Cardiac fibroblast (primary cell): ENCODE results near the gene PAX2.

Source experiments
- DNase-seq, 2 donors: peaks; one replicate each; pipeline versions ENCODE4 v3.0.0 to v3.0.0-alpha.2; 2010; ENCODE audit warnings: low read depth in 2 of 2
- H3K4me3 ChIP-seq, 2 donors: replicated peaks in 1 of 2; 1 replicate in 1 of 2; 2 replicates in 1 of 2; pipeline ENCODE4 v1.5.1; 2011; ENCODE audit warnings: low read depth in 2 of 2, low read length in 2 of 2, mild to moderate bottlenecking in 2 of 2, moderate library complexity in 1 of 2
- CTCF ChIP-seq: IDR thresholded peaks from one replicate; pipeline ENCODE4 v1.5.1; 2011; ENCODE audit warnings: low read depth, mild to moderate bottlenecking, low read length, inconsistent platforms

Gene PAX2

DNA sequence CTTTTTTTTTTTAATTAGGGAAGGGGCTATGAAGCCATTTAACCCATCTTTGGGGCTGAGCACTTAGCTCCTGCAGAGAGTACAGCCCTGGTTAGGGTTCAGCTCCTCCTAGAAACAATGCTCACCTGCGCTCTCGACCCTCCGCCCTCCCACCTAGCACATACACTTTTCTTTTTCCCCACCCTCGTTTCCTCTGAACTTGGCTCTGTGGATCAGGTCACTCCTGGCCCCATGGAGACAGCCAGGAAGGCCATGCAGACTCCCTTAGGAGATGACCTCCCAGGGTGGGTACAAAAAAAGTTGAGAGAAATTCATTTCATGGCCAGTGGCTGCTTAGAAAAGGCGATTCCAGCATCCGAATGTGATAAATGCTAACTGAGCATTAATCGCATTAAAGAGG lies 15.8 kb downstream of the PAX2 start:
- DNase-seq: no peak
- no peak overlapping the region for H3K4me3 ChIP-seq
- no peak for TF ChIP-seq CTCF

DNA sequence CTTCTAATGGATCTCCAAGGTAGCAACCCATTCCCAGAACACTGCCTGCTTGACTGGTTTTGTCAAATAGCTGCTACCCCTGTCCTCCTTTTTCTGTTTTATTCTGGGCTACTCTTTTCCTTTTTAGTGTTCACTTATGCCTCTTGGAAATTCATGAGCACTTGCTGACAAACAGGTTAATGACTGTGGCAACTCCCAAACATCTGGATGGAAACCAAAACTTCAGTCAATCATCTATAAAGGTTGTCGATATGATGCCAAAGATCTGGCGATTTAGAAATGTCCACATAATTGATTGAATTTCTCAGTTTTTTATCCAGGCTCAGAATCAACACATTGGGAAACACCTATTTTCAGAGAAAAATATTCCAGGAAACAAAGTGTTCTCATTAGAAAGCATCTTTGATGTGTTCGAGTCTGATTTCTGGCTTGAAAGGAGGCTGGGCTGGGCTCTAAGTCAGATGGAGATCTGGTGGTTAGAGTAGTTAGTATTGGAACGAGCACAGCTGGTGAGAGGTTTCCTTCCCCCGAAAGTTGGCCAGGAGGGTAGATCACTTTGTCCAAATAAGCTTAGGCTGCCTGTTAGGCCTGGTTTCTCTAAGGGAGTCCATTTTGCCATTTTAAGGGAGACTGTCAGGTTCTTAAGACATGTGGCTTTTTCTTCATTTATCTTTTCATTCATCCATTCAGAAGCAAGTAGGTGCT lies 17.8 kb downstream of the PAX2 start:
- no peak overlapping the region for H3K4me3 ChIP-seq
- TF ChIP-seq CTCF: no peak
- no peak for DNase-seq

DNA sequence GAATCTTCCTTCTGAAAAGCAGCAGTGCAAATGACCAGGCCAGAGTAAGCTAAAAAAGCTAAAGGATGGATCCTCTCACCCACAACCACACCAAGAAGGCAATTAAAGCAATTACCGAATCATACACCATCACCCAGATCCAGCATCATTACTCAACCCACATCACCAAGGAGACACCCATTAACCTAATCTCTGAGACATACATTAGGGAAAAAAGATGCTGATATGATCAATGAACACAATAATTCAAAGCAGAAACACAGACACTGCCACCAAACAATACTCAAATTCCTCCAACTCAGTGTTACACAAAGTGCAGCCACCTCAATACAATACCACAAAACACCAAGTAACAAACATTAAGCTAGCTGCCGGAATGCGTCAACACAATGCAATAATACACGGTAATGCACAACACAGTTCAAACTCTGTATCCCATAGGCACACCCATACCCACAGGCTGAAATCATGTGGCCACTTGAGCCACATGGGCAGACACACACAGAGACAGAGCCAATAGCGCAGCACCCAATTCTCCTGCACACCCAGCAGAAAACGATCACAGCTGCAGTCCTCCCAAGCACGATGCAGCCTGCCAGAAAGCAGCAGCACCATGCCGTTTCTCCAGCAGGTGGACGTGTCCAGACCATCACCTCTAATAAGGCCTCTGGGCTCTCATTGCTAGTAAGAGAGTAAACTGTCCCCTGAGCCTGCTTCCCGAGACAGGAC lies 21.5 kb downstream of the PAX2 start:
- no peak for TF ChIP-seq CTCF
- no peak for DNase-seq
- H3K4me3 ChIP-seq: no peak overlapping the region

GRCh38 chr10:100767422-100767775 lies 22.0 kb downstream of the PAX2 start:
- H3K4me3 ChIP-seq: no peak overlapping the region
- TF ChIP-seq CTCF: no peak
- DNase-seq: no peak

GRCh38 chr10:100769481-100769880 lies 24.1 kb downstream of the PAX2 start:
- TF ChIP-seq CTCF: no peak
- DNase-seq: no peak
- H3K4me3 ChIP-seq: no peak overlapping the region

- no peak for DNase-seq
- no peak overlapping the region for H3K4me3 ChIP-seq
- TF ChIP-seq CTCF: no peak
These were observed 28.3 kb downstream of the PAX2 start for GRCh38 chr10:100773646-100774045.
